ENCODE measurements around the gene MYOCOS.
"Not testable (repeated sequence)": the region's sequence is repeated elsewhere in the genome, so short reads cannot be mapped to it uniquely, and the experiment has no call there.

Gene MYOCOS

GRCh38 chr1:171606402-171606941 lies 15.6 kb upstream of the MYOCOS start:
- FAIRE-seq: no peak

GRCh38 chr1:171610385-171610784 lies 11.7 kb upstream of the MYOCOS start:
- FAIRE-seq (no peak), DNase-seq (ENCODE audit: insufficient read length, low spot score) (no peak)
- no peak for TF ChIP-seq POLR2A (IDR thresholded peaks at IDR 0.05; ENCODE audit: low read depth, low read length)

More at GRCh38 chr1:171606402-171606941, 15.6 kb upstream of the MYOCOS start:
- no peak for DNase-seq (ENCODE audit: insufficient read length, low spot score)
- TF ChIP-seq POLR2A (IDR thresholded peaks at IDR 0.05; ENCODE audit: low read depth, low read length): no peak

GRCh38 chr1:171611306-171611705 lies 10.7 kb upstream of the MYOCOS start:
- TF ChIP-seq POLR2A (IDR thresholded peaks at IDR 0.05; ENCODE audit: low read depth, low read length): no peak
- FAIRE-seq (no peak), DNase-seq (ENCODE audit: insufficient read length, low spot score) (no peak)

- DNase-seq (ENCODE audit: insufficient read length, low spot score) (no peak), FAIRE-seq (no peak)
- no peak for TF ChIP-seq POLR2A (IDR thresholded peaks at IDR 0.05; ENCODE audit: low read depth, low read length)
Observed at GRCh38 chr1:171613282-171613681, 8.8 kb upstream of the MYOCOS start.

- FAIRE-seq; DNase-seq (ENCODE audit: insufficient read length, low spot score): not testable (repeated sequence)
Observed at GRCh38 chr1:171615122-171615906, 6.7 kb upstream of the MYOCOS start.

- no peak for FAIRE-seq
- no peak for TF ChIP-seq POLR2A (IDR thresholded peaks at IDR 0.05; ENCODE audit: low read depth, low read length)
- no peak for DNase-seq (ENCODE audit: insufficient read length, low spot score)
Observed at GRCh38 chr1:171616586-171616985, 5.5 kb upstream of the MYOCOS start.

DNA sequence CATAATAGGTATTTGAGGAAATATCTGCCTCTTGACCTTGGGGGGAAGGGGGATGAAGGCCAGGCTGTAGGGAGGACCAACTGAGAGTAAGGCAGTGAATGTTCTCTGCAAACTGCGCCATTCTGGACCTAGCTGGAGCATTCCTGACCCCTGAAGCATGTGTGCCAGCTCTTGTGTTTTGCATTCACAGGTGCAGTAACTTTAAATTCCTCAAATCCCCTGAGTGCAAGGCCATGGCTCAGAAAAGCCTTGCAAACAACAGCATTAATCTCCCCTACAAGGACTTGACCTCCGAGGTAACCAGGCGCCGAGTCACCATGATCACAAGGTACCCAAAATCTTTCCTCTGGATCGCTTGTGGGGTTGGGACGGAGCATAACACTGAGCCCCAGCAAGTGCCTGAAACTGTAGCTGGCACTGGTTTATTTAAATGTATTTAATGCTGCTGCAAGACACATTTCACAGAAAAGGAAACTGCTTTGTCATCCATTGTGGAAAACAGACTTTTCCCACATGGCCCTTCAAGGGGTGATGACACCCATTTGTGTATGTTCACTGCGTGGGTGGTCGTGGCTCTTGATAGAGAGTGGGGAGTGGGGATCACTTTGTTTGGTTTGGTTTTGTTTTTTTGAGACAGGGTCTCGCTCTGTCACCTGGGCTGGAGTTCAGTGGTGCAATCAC lies 1.7 kb downstream of the MYOCOS start:
- FAIRE-seq (no peak), DNase-seq (ENCODE audit: insufficient read length, low spot score) (no peak)
- TF ChIP-seq POLR2A (IDR thresholded peaks at IDR 0.05; ENCODE audit: low read depth, low read length): no peak

GRCh38 chr1:171625225-171625624 lies 3.2 kb downstream of the MYOCOS start:
- DNase-seq (ENCODE audit: insufficient read length, low spot score) (no peak), FAIRE-seq (no peak)
- TF ChIP-seq POLR2A (IDR thresholded peaks at IDR 0.05; ENCODE audit: low read depth, low read length): no peak

DNA sequence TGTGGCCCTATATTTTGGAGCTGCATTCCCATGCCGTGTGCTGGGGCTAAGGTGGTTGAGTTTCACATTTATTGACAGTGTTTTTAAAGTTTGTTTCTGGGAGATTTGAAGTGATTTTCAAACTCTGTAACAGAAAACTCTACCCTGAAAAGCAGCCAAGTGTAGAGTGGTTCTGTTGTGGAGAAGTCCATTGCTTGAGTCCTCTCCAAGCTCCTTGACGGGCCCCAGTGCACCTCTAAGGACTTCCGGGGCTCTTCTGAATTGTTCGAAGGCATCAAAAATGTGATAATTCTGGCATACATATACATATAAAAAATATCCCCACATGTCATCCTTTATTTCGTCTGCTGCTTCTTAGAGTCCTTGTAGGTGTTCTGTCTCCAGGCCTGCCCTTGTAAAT lies 5.0 kb downstream of the MYOCOS start:
- TF ChIP-seq POLR2A (IDR thresholded peaks at IDR 0.05; ENCODE audit: low read depth, low read length): no peak
- no peak for FAIRE-seq

DNA sequence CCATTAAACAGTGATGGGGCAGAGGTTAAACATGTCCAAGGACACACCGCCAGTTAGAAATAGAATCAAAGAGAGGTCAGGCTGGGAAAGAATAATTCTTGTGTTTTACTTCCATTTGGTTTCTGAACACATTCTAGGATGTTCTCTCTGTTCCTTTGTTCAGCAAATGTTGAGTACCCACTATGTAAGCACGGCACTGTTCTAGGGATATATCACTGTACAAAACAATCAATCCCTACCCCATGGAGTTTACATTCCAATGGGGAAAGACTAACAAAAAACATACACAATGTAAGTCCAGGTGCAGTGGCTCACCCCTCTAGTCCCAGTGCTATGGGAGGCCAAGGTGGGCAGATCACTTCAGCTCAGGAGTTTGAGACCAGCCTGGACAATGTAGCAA lies 6.2 kb downstream of the MYOCOS start:
- no peak for DNase-seq (ENCODE audit: insufficient read length, low spot score)
- TF ChIP-seq POLR2A (IDR thresholded peaks at IDR 0.05; ENCODE audit: low read depth, low read length): no peak
- FAIRE-seq: no peak

More for the DNA sequence above, 5.0 kb downstream of the MYOCOS start:
- DNase-seq (ENCODE audit: insufficient read length, low spot score): no peak

DNA sequence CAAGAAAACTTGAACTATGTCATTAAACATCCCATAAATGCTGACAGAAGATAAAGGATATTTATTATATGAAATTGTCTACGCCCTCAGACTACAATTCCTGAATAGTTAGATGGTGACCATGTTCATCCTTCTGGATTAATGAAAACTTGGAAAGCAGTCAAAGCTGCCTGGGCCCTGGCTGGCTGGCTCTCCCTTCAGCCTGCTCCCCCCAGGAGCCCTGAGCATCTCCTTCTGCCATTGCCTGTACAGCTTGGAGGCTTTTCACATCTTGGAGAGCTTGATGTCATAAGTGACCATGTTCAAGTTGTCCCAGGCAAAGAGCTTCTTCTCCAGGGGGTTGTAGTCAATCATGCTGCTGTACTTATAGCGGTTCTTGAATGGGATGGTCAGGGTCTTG lies 13.6 kb downstream of the MYOCOS start:
- no peak for TF ChIP-seq POLR2A (IDR thresholded peaks at IDR 0.05; ENCODE audit: low read depth, low read length)
- FAIRE-seq (no peak), DNase-seq (ENCODE audit: insufficient read length, low spot score) (no peak)

DNA sequence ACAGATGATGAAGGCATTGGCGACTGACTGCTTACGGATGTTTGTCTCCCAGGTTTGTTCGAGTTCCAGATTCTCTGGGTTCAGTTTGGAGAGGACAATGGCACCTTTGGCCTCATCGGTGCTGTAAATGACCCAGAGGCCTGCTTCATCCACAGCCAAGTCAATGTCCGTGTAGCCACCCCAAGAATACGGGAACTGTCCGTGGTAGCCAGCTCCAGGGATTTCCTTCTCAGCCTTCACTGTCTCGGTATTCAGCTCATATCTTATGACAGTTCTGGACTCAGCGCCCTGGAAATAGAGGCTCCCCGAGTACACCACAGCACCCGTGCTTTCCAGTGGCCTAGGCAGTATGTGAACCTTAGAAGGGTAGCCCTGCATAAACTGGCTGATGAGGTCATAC lies 14.1 kb downstream of the MYOCOS start:
- no peak for DNase-seq (ENCODE audit: insufficient read length, low spot score)
- FAIRE-seq: no peak
- no peak for TF ChIP-seq POLR2A (IDR thresholded peaks at IDR 0.05; ENCODE audit: low read depth, low read length)

DNA sequence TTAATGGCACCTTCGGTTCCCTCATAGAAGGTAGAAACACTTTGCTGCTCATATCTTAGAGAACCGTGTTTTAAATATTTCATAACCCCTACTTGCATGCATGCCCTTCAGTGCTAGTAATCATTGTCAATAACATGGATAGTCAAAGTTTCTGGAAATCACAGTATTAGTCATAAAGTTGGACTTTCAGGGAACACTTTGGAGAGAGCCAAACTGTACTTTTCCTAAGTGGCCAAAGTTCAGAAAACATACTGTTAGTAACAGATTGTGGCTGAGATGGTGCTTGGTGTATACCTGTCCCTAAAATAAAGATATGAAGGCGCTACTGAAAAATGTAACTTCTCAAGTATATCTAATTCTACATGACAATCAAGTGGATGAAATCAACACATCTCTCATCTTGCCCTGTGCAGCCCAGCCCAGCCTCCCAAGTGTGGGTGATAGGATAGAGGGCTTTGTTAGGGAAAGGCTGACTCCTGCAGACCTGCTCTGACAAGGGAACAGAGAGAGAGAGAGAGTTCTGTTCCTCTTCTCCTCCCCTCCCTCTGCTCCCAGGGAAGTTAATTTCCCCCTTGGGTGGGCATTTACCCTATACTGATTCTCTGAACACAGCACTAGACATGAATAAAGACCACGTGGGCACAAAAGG lies 16.0 kb downstream of the MYOCOS start:
- FAIRE-seq: no peak

GRCh38 chr1:171640225-171640624 lies 18.2 kb downstream of the MYOCOS start:
- DNase-seq (ENCODE audit: insufficient read length, low spot score): no peak
- TF ChIP-seq POLR2A (IDR thresholded peaks at IDR 0.05; ENCODE audit: low read depth, low read length): no peak
- no peak for FAIRE-seq

More for the DNA sequence above, 16.0 kb downstream of the MYOCOS start:
- no peak for DNase-seq (ENCODE audit: insufficient read length, low spot score)
- no peak for TF ChIP-seq POLR2A (IDR thresholded peaks at IDR 0.05; ENCODE audit: low read depth, low read length)
